ENCODE measurements around the gene GGT5.
"Not testable (repeated sequence)": the region's sequence is repeated elsewhere in the genome, so short reads cannot be mapped to it uniquely, and the experiment has no call there.

GGT5 gene

GRCh38 chr22:24203856-24204255, 41.0 kb downstream of the GGT5 start:
- DNase-seq (ENCODE audit: low read depth): not testable (repeated sequence)

- no peak for DNase-seq (ENCODE audit: low read depth)
These were observed 42.9 kb downstream of the GGT5 start for GRCh38 chr22:24201681-24202614.

GRCh38 chr22:24200619-24201212, 44.2 kb downstream of the GGT5 start:
- no peak for DNase-seq (ENCODE audit: low read depth)

- DNase-seq (ENCODE audit: low read depth): no peak
These were observed 46.2 kb downstream of the GGT5 start for GRCh38 chr22:24198682-24199052.

GRCh38 chr22:24191893-24192292, 53.0 kb downstream of the GGT5 start:
- no peak for DNase-seq (ENCODE audit: low read depth)

GRCh38 chr22:24191381-24191841, 53.5 kb downstream of the GGT5 start:
- no peak for DNase-seq (ENCODE audit: low read depth)

GRCh38 chr22:24190596-24191208, 54.2 kb downstream of the GGT5 start:
- no peak for DNase-seq (ENCODE audit: low read depth)

GRCh38 chr22:24190159-24190540, 54.7 kb downstream of the GGT5 start:
- DNase-seq (ENCODE audit: low read depth): no peak

GRCh38 chr22:24189249-24190158, 55.4 kb downstream of the GGT5 start:
- no peak for DNase-seq (ENCODE audit: low read depth)

GRCh38 chr22:24188705-24189248, 56.1 kb downstream of the GGT5 start:
- DNase-seq (ENCODE audit: low read depth): no peak

GRCh38 chr22:24187731-24188644, 56.9 kb downstream of the GGT5 start:
- no peak for DNase-seq (ENCODE audit: low read depth)

GRCh38 chr22:24186892-24187670, 57.8 kb downstream of the GGT5 start:
- no peak for DNase-seq (ENCODE audit: low read depth)

- no peak for DNase-seq (ENCODE audit: low read depth)
These were observed 58.5 kb downstream of the GGT5 start for GRCh38 chr22:24186352-24186740.

- no peak for DNase-seq (ENCODE audit: low read depth)
These were observed 59.2 kb downstream of the GGT5 start for GRCh38 chr22:24185501-24186351.

GRCh38 chr22:24185001-24185500, 59.8 kb downstream of the GGT5 start:
- no peak for DNase-seq (ENCODE audit: low read depth)

- DNase-seq (ENCODE audit: low read depth): no peak
These were observed 60.7 kb downstream of the GGT5 start for GRCh38 chr22:24184057-24184798.

- DNase-seq (ENCODE audit: low read depth): no peak
These were observed 61.4 kb downstream of the GGT5 start for GRCh38 chr22:24183321-24184031.

Measured in stimulated activated CD8-positive, alpha-beta memory T cell treated with anti-CD3 and anti-CD28 coated beads, Interleukin-12 subunit alpha, Interleukin-12 subunit beta, amount 100 ng/mL, for 4 hours (primary cell).